ENCODE measurements around the gene HYOU1. TPM values are rescaled to one million over a fixed set of nuclear protein-coding genes. Genes with fewer than 3 reads are reported as not detected.
"Not testable (repeated sequence)": the region's sequence is repeated elsewhere in the genome, so short reads cannot be mapped to it uniquely, and the experiment has no call there.

Gene HYOU1
- total RNA-seq, 1 experiment from 2014 or later: 106 TPM

GRCh38 chr11:119021631-119022030, 35.4 kb downstream of the HYOU1 start:
- DNase-seq (ENCODE audit: low read depth): no peak

- no peak for DNase-seq (ENCODE audit: low read depth)
Measured at GRCh38 chr11:119019996-119020395, 37.0 kb downstream of the HYOU1 start.

GRCh38 chr11:119018074-119018938, 38.7 kb downstream of the HYOU1 start, which contains the start of the genes RPS25 and TRAPPC4:
Gene RPS25 (minus strand): TSS chr11:119018343. CDS start chr11:119018284, 59 bp downstream.
Gene TRAPPC4 (plus strand): TSS chr11:119018766. CDS start chr11:119018796, 30 bp downstream.
- peak; percentile 96 for DNase-seq (ENCODE audit: low read depth)

GRCh38 chr11:119017377-119017776, 39.6 kb downstream of the HYOU1 start:
- DNase-seq (ENCODE audit: low read depth): not testable (repeated sequence)

- no peak for DNase-seq (ENCODE audit: low read depth)
Measured at GRCh38 chr11:119016216-119017009, 40.6 kb downstream of the HYOU1 start.

GRCh38 chr11:119015054-119015611, 41.9 kb downstream of the HYOU1 start:
- DNase-seq (ENCODE audit: low read depth): no peak

- no peak for DNase-seq (ENCODE audit: low read depth)
Measured at GRCh38 chr11:119014209-119014924, 42.6 kb downstream of the HYOU1 start.

GRCh38 chr11:119012629-119013170, 44.3 kb downstream of the HYOU1 start:
- DNase-seq (ENCODE audit: low read depth): no peak

GRCh38 chr11:119011476-119012053, 45.4 kb downstream of the HYOU1 start:
- no peak for DNase-seq (ENCODE audit: low read depth)

GRCh38 chr11:119006656-119007055, 50.3 kb downstream of the HYOU1 start:
- DNase-seq (ENCODE audit: low read depth): no peak

GRCh38 chr11:119000906-119001305, 56.1 kb downstream of the HYOU1 start:
- peak; percentile 10 for DNase-seq (ENCODE audit: low read depth)

- peak; percentile 78 for DNase-seq (ENCODE audit: low read depth)
Measured at GRCh38 chr11:118998822-118999221, 58.2 kb downstream of the HYOU1 start.

- DNase-seq (ENCODE audit: low read depth): no peak
Measured at GRCh38 chr11:118998388-118998717, 58.7 kb downstream of the HYOU1 start.

GRCh38 chr11:118997627-118998387, 59.2 kb downstream of the HYOU1 start, which contains the start of gene CENATAC:
Gene CENATAC (plus strand): TSS chr11:118998138. CDS start chr11:118998198, 60 bp downstream.
- DNase-seq (ENCODE audit: low read depth): peak; percentile 85

- peak; percentile 34 for DNase-seq (ENCODE audit: low read depth)
Measured at GRCh38 chr11:118996926-118997626, 59.9 kb downstream of the HYOU1 start.

All from RPMI7951 (cell line).